ENCODE data around the gene ZNF444. TPM values are rescaled to one million over a fixed set of nuclear protein-coding genes. Genes with fewer than 3 reads are reported as not detected.
A peak's percentile ranks its signal among the peaks of the same experiment; 100 is the strongest.

The ZNF444 gene
- total and polyA plus RNA-seq, 2 of the 8 experiments (the other 6 are each of a cell fraction or from before 2014, with no cell fraction given), result 49.5 to 54.5 TPM

- no peak overlapping the region for H4K91ac ChIP-seq (replicated peaks; ENCODE audit: insufficient read length, low read length)
- H2BK20ac ChIP-seq (ENCODE audit: low read length), result no peak overlapping the region
- no peak overlapping the region for H2BK120ac ChIP-seq (replicated peaks; ENCODE audit: low read depth, low read length)
- no peak overlapping the region for H2BK12ac ChIP-seq (ENCODE audit: low read depth, low read length)
- peaks cover 0 to 4% of the 10 kb centered on the region in 2 experiments for H4K20me1 ChIP-seq (replicated peaks in 1 of 2; ENCODE audit: control insufficient read depth in 1 of 2, insufficient read depth in 2 of 2, low read length in 2 of 2)
- H4K8ac ChIP-seq (ENCODE audit: extremely low read depth, insufficient read depth, low read length), result no peak overlapping the region
- CTCF ChIA-PET (ENCODE audit: partially characterized antibody), result interaction anchor here (0.6 to 7.9 kb wide), 47 partner anchors 9 to 474 kb away, joined by 3 to 137 read pairs (median 6); partner anchors contain the start of genes GALP and ZNF444
- H3K23me2 ChIP-seq (ENCODE audit: low read depth, low read length), result peaks cover 7% of the 10 kb centered on the region; the same call in 1 of the 2 replicates
- H3K27ac ChIP-seq (ENCODE audit: low read depth, low read length), result 0 out of 2 replicates have a peak overlapping the region, but pooled peaks have one; percentile 11
- FAIRE-seq (peak; percentile 88), DNase-seq (ENCODE audit: low read depth in 1 of 2, low spot score in 2 of 2) (peak in 1 of 2 experiments; percentile 87)
- peaks cover 7% of the 10 kb centered on the region for H3K79me1 ChIP-seq (ENCODE audit: low read depth, low read length)
- H3K79me2 ChIP-seq (ENCODE audit: control insufficient read depth in 1 of 2, insufficient read depth in 2 of 2, low read length in 2 of 2), result peaks cover 0 to 6% of the 10 kb centered on the region in 2 experiments; a peak in 1 of 4 replicates
- no peak overlapping the region for H2AK5ac ChIP-seq (ENCODE audit: low read depth, low read length)
- 72% methylated on average over 17 of the region's 17 CpGs; no CpG with 5 or more reads in 1 of the 2 experiments for WGBS, 2 experiments (ENCODE audit: extremely low coverage in 1 of 2, insufficient coverage in 1 of 2, insufficient read length in 1 of 2, insufficient replicate concordance in 2 of 2, low coverage in 1 of 2, low lambda C conversion rate in 2 of 2, missing lambda C conversion rate in 1 of 2)
- H3K36me3 ChIP-seq (ENCODE audit: control insufficient read depth in 2 of 4, insufficient read depth in 4 of 4, low read length in 3 of 4), result peaks cover 3 to 23% (median 12%) of the 10 kb centered on the region in 4 experiments; a peak in 6 of 8 replicates
- no peak overlapping the region for H3K14ac ChIP-seq (ENCODE audit: insufficient read length)
- H3K4me2 ChIP-seq (ENCODE audit: insufficient read depth in 1 of 2, low read depth in 2 of 2, low read length in 2 of 2), result no peak overlapping the region
- H3K18ac ChIP-seq (ENCODE audit: extremely low read depth, low read length), result no peak overlapping the region
- TF ChIP-seq RNF2 (IDR thresholded peaks at IDR 0.05; ENCODE audit: borderline replicate concordance, low read depth, low read length, missing control alignments, poor library complexity, severe bottlenecking), result no peak
- TF ChIP-seq CREB1 (IDR thresholded peaks at IDR 0.05), result peak; percentile 52; the same call in 1 of the 2 replicates
- TF ChIP-seq SIX5 (IDR thresholded peaks at IDR 0.05; ENCODE audit: low read depth, low read length), result no peak
- peak; percentile 87 to 97 (median 96) for TF ChIP-seq CTCF (IDR thresholded peaks at IDR 0.05; ENCODE audit: control extremely low read depth in 1 of 3, insufficient read depth in 1 of 3, low read depth in 1 of 3, low read length in 3 of 3)
- no peak for TF ChIP-seq HDAC6 (IDR thresholded peaks at IDR 0.05; ENCODE audit: low read depth, low read length)
- TF ChIP-seq RAD21 (IDR thresholded peaks at IDR 0.05 in 1 of 2, conservative IDR thresholded peaks at IDR 0.05 in 1 of 2; ENCODE audit: low read depth in 2 of 2, low read length in 2 of 2), result peak; percentile 85 to 88
- no peak for TF ChIP-seq TAF7 (optimal IDR thresholded peaks at IDR 0.05; ENCODE audit: borderline replicate concordance, low read depth, low read length)
- no peak for TF ChIP-seq PHF8 (conservative IDR thresholded peaks at IDR 0.05; ENCODE audit: low read depth, low read length)
- no peak overlapping the region for H3K4me3 ChIP-seq (ENCODE audit: extremely low read depth in 1 of 4, insufficient read depth in 2 of 4, low read depth in 3 of 4, low read length in 4 of 4)
- no peak overlapping the region for H2BK15ac ChIP-seq (ENCODE audit: low read length)
- no peak overlapping the region for H3K23ac ChIP-seq (ENCODE audit: insufficient read length)
- no peak overlapping the region for H4K5ac ChIP-seq (ENCODE audit: insufficient read length, low read depth, low read length)
- no peak overlapping the region for H2BK5ac ChIP-seq (ENCODE audit: low read depth, low read length)
- no peak overlapping the region for H3K9ac ChIP-seq (replicated peaks in 1 of 4; ENCODE audit: extremely low read depth in 1 of 4, low read depth in 3 of 4, low read length in 3 of 4)
- H3K56ac ChIP-seq (replicated peaks; ENCODE audit: insufficient read length, low read depth, low read length), result no peak overlapping the region
- peaks cover 5 to 10% (median 8%) of the 10 kb centered on the region in 4 experiments for H3K4me1 ChIP-seq (replicated peaks in 1 of 4; ENCODE audit: control insufficient read depth in 3 of 4, insufficient read depth in 4 of 4, low read length in 3 of 4)
- no peak overlapping the region for H2AFZ ChIP-seq (ENCODE audit: low read length)
- POLR2A ChIA-PET (ENCODE audit: partially characterized antibody), result interaction anchor here (1.1 to 3.5 kb wide), 3 partner anchors 11 to 74 kb away, joined by 4 to 21 read pairs (median 4); no protein-coding TSS in a partner anchor
- no peak overlapping the region for H3K4ac ChIP-seq (replicated peaks; ENCODE audit: insufficient read length, low read depth, low read length)
- no peaks in the 10 kb centered on the region for H3K27me3 ChIP-seq (replicated peaks in 1 of 4; ENCODE audit: control insufficient read depth in 3 of 4, extremely low read depth in 1 of 4, insufficient read depth in 3 of 4, low read length in 3 of 4)
- no peaks in the 10 kb centered on the region for H3K9me3 ChIP-seq (ENCODE audit: insufficient read depth in 2 of 2, low read depth in 1 of 2, low read length in 1 of 2)
These were observed 14.1 kb downstream of the ZNF444 start for GRCh38 chr19:56155124-56155687.

All from H1 (cell line).